HL-60 (cell line): ENCODE data around the gene WRNIP1.

Source experiments
- CTCF ChIP-seq: IDR thresholded peaks from one replicate; pipeline ENCODE4 v1.5.1; 2011; ENCODE audit warnings: low read length, control low read depth, inconsistent platforms; ENCODE audit not compliant: insufficient read depth
- GABPA ChIP-seq: IDR thresholded peaks from 2 replicates; pipeline ENCODE4 v1.6.1; 2012; ENCODE audit warnings: low read depth
- POLR2AphosphoS5 ChIP-seq: IDR thresholded peaks from 2 replicates; pipeline ENCODE4 v1.6.1; 2012; ENCODE audit warnings: low read depth
- REST ChIP-seq: IDR thresholded peaks from 2 replicates; pipeline ENCODE4 v1.6.1; 2012; ENCODE audit warnings: low read depth; ENCODE audit not compliant: insufficient replicate concordance
- SPI1 ChIP-seq: IDR thresholded peaks from 2 replicates; pipeline ENCODE4 v1.6.1; 2012; ENCODE audit warnings: low read depth, mild to moderate bottlenecking, borderline replicate concordance

GRCh38 chr6:2784930-2785329, 19.7 kb downstream of the WRNIP1 start:
- TF ChIP-seq SPI1 = no peak
- TF ChIP-seq CTCF = no peak
- no peak for TF ChIP-seq GABPA
- no peak for TF ChIP-seq POLR2AphosphoS5
- TF ChIP-seq REST = no peak
